Stimulated activated CD4-positive, alpha-beta T cell treated with anti-CD3 and anti-CD28 coated beads, Interleukin-4, amount 100 ng/mL, for 24 hours (primary cell): ENCODE results near the gene FIG4.
"Not testable (repeated sequence)": the region's sequence is repeated elsewhere in the genome, so short reads cannot be mapped to it uniquely, and the experiment has no call there.

Experiments used
- DNase-seq: peaks from one replicate; pipeline ENCODE4 v3.0.0-alpha.2; 2020

FIG4 gene

DNA sequence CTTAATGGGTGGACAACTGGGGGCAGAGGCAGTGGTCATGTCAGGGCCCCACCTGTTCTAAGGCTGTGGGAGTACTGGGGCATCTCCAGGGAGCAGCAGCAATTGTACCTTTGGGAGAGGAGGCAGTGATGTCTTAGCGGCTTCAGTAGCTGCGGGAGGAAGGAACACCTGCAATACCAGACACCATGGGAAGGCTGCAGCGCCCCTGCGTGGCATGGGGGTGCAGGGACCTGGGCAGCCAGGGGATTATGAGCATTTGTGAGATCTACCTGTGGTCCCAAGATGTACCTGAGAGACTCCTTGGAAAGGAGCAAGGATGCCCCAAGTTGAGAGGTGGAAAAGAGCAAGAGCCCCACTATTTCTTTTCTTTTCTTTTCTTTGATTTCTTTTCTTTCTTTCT lies 174.9 kb downstream of the FIG4 start:
- DNase-seq: no peak

DNA sequence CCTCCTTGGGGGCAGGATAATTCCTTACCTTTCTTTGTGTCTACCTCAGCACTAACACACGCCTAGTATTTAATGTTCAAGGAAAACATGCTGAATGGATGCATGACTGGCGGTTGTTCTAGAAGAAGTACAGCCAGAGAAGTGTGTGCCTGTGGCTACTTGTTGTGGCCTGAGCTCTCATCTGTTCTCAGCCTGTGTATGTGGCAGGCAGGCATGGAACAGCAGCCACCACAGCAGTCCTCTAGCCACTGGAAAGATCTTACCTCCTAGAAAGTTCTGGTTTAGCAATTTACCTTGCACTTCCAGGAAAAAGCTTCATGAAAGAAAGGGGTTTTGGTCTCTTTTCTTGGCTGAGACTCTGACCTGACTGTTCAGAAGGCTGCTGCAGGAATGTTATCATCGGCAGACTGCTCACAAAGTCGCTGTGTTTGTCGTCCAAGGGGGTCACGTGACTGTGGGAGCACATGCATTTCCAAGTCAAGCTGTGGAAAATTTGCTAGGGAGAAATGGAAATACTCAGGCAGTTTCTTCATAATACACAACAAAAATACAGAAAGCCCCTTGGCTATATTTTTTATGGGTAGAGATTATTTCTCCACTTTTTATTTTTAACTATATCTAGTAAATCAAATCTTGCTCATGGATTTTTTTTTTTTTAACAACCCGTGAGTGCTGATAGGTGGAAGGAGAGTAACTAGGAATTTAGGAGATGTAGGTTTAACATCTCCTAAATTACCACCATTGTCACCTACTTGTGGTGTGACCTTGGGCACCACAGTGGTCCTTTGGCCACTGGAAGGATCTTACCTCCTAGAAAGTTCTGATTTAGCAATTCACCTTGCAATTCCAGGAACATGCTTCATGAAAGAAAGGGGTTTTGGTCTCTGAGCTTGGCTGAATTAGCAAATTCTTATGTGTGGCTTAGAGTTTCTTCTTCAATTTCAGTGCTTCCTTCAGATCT lies 176.2 kb downstream of the FIG4 start:
- DNase-seq: no peak

DNA sequence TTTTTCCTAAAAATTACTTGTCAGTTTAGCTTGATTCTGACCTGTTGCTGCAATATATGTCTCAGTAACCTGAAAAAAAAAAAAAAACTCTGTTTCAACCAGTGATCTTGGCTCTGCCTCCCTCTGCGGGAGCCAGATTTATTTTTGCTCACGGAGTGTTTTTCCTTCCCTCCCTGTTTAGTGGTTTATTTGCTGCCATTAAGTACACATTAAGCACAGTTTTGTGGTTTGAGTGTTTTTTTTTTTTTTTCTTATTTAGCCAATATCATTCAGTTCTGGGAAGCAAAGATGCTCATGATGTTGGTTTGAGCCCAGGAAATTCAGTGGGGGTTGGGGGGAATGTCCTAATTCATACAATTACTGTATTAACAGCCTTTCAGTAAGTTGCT lies 176.9 kb downstream of the FIG4 start:
- DNase-seq: no peak

DNA sequence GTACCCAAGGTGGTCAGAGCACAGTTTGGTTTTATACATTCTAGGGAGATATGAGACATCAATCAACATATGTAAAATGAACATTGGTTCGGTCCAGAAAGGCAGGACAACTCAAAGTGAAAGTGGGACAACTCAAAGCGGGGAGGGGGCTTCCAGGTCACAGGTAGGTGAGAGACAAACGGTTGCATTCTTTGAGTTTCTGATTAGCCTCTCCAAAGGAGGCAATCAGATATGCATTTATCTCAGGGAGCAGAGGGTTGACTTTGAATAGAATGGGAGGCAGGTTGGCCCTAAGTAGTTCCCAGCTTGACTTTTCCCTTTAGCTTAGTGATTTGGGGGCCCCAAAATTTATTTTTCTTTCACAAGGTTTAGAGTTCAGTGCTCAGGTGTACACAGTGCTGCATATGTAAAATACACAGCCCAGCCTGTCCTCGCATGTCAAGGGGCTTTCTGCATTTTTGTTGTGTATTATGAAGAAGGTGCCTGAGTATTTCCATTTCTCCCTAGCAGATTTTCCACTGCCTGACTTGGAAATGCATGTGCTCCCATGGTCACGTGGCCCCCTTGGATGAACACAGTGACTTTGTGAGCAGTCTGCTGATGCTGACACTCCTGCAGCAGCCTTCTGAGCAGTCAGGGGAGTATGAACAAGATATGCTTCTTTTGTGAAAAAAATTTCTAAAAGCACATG lies 178.4 kb downstream of the FIG4 start:
- not testable (repeated sequence) for DNase-seq

DNA sequence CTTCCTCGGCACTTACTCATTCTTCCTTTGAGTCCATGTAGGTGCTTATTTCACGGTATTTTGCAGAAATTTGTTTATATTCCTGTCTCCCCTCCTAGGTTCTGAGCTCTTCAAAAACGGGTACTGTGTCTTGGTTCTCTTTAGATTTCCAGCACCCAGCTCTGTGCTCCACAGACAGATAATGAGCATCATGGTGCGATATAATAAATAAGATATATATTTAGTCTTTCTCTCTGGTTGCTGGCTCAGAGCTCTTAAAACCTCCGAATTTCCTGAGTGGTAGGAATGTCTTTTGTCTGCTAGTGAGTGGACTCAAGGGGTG lies 179.0 kb downstream of the FIG4 start:
- no peak for DNase-seq

DNA sequence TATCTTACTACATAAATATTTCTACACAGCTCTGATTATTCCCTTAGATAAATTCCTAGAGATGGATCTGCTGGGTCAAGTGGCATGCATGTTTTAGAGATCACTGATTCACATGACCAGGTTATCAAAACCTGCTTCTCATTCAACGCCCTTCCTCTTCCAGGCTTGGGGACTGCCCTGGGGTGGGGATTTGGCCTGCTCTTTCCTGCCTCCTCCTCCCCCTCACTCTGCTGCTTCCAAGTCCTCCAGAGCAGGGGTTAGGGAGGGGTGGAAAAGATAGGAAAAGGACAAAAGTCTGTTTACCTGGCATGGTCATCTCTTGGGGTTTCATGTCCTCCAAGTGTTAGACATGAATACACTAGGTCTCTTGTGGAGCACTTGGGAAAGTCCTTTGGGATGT lies 181.5 kb downstream of the FIG4 start:
- DNase-seq: no peak

DNA sequence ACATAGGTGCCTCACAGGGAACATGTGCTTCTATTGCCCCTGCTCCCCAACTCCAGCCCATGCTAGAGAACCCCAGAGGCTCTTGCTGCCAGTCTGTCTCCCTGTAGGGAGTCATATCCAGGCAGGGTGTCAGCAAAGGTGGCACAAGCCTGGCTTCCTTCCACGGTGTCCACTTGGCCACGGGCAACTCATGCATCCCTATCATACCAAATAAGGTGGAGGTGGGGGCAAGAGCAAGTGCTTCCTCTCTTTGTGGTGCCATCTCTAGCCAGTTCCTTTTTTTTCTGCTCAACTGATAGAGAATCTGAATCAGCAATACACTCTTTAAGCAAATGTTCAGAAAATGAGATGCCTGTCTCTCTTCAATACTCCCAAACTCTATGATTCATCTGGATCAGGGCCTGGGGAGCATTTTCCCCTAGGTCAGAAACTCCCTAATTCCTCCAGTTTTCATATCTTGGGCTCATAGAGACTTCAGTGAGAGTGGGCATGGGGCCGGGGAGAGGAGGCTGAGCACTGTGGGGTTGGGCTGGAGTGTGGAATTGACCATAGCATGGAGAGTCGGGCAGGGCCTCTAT lies 182.0 kb downstream of the FIG4 start:
- DNase-seq: no peak

DNA sequence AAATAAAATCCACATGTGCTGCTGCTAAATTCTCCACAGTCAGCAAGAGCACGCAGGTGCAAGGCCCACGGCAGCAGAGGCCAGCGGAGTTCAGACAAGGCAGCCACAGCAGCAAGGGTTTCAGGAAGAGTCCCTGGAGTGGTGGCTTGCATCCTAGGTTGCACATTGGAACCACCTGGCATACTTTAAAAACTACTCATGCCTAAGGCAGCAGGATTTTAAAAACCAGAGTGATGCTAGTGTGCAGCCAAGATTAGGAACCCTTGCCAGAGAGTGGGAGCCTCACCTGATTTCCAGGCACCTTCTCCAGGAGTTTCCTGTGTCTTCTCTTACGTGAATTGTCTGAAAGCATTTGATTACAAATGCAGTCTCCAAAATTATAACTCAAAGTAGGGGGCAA lies 183.0 kb downstream of the FIG4 start:
- no peak for DNase-seq

DNA sequence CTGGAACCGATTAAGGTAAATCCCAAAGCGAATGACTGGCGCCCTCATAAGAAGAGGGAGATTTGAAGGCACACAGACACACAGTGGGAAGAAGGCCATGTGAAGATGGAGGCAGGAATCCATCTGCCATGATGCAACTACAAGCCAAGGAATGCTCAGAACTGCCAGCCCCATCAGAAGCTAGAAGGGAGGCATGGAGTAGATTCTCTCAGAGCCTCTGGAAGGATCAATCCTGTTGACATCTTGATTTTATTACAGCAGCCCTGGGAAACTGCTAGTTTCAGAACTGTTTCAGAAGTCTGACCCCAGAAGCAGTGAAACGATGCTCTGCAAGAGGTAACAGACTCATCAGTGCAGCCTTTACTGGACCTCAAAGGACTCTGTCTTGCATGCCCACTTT lies 183.5 kb downstream of the FIG4 start:
- DNase-seq: no peak
